GM21529 (cell line): Measurements from ENCODE around the gene CYP24A1.
"Not testable (repeated sequence)": the region's sequence is repeated elsewhere in the genome, so short reads cannot be mapped to it uniquely, and the experiment has no call there.

Experiments
- ATAC-seq: cut with Tn5 transposase; IDR thresholded peaks from one replicate; pipeline ENCODE4 v1.9.1; 2021; ENCODE audit not compliant: unreplicated experiment

CYP24A1 gene

DNA sequence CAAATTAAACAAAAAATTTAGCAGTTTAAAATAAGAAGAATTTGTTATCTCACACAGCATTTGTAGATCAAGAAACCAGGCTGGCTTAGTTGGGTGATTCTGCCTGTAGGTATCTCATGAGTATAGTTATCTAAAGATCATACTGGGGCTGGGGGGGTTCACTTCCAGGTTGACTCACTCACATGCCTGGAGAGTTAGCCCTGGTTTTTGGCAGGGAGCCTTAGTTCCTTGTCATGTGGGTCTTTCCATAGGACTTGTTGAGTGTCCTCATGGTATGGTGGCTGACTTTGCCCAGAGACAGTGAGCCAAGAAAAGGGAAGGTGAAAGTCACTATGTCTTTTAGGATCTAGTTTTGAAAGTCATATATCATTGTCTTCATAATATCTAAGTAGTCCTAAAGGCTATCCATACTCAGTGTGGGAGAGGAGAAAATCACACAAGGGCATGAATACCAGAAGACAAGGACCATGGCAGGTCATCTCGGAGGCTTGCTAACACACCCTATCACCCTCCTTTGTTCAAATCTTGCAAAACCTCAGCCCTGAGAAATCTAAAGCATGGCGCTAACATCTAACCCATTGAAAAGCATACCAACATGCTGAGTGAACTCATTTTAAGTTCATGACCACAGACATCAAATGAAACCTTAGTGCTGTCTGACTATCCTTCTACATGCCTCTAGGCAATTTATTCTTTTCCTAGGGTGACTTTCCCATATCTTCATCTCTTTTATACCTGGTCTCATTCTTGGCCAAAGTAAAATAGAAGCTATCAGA is 39.2 kb downstream of the CYP24A1 start:
- ATAC-seq: no peak

DNA sequence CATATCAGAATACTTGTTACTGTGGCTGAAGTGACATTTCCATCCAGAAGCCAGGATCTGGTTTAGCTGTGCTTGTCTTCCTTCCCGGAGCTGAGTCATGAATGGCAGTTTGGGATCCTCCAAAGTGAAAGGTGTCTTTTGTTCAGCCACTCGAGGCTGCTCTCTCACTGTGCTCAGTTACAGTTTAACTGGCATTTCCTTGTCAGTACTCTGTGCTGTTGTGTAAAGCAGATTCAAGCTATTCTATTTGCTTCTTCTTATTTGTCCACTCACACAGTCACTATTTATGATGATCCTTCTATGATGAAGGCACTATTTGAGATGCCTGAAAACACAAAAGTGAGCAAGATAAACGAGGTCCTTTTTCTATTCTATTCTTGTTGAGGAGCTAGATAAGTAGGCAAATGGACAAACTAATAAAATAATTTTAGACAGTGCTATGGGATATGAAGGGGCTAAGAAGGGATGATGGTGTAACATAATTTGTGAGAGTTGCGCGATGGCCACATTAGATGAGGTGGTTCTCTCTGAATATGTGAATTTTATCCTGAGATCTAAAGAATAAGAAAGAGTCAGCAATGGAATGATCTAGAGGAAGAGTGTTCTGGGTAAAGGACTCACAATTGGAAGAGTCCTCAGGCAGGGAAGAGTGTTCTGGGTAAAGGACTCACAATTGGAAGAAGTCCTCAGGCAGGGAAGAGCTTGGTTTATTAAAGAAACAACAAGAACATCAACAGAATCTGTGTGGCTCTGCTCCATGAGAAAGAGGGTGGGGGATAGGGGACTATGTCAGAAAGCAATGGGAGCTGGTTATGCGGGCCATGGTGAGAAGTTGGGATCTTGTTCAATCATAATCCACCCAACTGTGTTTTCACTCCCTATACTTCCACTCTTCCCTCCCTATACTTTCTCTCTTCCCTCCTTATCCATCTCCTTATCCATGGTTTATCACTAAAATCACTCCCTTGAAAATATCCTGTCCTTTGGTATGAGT is 40.1 kb downstream of the CYP24A1 start:
- no peak for ATAC-seq

DNA sequence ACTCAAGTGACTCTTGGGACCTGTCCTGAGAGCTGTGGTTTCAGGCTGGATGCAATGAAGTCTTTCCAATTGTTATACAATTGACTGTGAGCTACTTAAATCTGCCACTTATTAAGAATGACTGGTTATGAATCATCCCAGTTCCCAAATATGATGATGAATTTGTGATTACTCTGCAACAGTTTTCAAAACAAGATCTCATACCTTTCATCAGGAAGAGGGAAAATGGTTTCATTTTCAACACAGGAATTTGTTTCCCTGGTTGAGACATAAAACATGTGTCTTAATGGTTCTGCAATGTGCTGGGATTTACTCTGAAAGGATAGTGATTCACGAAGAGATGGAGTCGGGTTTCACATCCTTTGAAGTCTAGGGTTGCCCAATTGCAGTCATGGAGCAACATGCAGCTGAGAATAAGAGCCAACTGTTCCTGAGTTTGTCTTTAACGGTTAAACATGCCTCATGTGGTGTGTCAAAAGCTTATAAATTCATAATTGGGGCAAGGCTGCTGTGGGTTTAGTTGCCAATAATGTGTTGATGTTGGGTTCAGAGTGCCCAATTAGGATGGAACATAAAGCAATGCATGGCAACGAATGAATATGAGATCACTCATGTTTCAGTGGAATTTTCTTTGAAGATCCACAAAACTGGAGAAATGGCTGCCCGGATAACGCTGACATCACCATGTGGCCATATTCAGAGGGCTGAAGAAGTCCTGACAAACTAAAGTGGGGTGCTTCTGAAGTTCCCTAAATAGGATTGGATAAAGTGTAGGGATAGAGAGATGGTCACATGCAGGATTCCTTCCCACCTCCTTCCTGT is 41.0 kb downstream of the CYP24A1 start:
- ATAC-seq: no peak

DNA sequence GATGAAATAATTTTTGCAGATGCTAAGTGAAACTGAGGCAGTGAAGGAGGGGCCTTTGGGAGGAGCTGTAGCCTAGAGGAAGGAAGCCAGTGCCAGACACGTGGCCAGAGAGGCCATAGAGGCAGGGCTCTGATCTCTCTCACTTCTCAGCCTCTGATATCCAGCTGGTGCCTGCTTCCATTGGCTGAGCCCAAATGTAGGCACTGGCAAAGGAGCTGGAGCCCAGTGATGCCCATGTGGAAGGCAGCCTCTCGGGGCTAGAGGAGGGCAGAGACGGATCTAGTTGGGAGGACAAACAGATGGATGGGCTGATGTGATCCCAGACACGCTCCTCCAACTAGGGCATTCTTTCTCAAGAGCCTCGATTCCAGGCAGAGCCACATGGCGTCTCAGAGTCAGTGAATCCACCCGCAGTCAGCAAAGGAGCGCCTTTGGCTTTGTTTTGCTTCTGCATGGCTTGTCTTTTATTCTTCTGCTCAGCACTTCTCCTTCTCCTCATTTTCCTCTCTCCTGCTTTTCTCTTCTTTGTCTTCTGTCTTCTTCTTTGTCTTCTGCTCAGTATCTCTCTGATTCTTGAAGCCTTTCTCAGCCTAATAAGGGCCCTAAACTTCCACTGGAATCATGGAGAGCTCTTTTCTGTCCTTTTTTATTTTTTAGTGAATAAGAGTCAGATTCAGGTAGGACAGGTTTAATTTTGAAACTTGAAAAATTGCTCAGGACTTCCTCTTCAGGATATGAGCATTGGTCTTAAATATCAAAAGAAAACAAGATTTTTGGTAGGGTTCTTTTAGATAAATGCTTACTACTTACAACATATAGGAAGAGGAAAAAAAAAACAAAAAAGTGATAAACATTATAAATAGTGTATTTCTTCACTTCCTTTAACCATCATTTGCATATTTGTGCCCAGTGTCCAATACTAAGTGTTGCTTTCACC is 41.8 kb downstream of the CYP24A1 start:
- ATAC-seq: no peak

DNA sequence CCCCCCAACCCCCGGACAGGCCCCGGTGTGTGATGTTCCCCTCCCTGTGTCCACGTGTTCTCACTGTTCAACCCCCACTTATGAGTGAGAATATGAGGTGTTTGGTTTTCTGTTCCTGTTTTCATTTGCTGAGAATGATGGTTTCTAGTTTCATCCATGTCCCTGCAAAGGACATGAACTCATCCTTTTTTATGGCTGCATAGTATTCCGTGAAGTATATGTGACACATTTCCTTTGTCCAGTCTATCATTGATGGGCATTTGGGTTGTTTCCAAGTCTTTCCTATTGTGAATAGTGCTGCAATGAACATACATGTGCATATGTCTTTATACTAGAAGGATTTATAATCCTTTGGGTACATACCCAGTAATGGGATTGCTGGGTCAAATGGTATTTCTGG is 42.7 kb downstream of the CYP24A1 start:
- not testable (repeated sequence) for ATAC-seq

DNA sequence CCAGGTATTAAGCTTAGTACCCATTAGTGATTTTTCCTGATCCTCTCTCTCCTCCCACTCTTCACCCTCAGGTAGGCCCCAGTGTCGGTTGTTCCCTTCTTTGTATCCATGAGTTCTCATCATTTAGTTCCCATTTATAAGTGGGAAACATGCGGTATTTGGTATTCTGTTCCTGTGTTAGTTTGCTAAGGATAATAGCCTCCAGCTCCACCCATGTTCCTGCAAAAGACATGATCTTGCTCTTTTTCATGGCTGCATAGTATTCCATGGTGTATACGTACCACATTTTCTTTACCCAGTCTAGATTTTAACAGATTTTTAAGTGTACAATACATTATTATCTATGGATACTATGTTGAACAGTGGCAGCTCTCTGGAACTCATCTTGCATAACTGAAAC is 44.4 kb downstream of the CYP24A1 start:
- no peak for ATAC-seq

DNA sequence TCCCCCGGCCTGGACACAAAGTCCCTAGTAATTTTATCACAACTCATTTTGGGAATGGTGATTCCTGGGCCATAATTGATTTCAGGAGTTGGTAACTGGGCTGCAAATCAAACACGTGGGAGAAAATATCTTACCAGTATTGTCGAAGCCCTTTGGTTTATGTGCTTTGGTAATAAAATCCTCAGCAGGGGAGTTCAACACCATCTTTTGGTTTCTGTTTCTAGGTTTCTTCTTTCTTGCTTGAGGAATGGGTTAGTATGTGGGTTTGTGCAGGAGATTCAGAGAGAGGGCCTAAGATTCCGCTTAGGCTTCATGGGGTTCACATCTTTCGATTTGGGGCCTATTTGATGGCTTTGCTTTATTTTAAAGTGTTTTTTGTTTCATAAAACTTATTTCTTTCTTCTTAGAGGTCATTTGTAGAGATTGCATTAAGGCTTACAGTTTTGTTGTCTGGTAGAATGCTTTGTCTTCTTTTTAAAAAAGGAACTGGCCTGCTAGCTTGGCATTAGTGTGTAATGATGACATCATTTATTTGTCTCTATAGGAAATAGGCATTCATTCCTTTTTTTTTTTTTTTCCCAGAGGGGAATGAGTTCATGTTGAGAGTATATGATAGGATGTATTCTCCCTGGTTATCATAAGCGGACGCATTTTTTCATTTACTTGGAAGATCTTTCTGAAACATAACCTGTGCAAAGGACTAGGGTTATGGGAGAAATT is 45.8 kb downstream of the CYP24A1 start:
- ATAC-seq: no peak

DNA sequence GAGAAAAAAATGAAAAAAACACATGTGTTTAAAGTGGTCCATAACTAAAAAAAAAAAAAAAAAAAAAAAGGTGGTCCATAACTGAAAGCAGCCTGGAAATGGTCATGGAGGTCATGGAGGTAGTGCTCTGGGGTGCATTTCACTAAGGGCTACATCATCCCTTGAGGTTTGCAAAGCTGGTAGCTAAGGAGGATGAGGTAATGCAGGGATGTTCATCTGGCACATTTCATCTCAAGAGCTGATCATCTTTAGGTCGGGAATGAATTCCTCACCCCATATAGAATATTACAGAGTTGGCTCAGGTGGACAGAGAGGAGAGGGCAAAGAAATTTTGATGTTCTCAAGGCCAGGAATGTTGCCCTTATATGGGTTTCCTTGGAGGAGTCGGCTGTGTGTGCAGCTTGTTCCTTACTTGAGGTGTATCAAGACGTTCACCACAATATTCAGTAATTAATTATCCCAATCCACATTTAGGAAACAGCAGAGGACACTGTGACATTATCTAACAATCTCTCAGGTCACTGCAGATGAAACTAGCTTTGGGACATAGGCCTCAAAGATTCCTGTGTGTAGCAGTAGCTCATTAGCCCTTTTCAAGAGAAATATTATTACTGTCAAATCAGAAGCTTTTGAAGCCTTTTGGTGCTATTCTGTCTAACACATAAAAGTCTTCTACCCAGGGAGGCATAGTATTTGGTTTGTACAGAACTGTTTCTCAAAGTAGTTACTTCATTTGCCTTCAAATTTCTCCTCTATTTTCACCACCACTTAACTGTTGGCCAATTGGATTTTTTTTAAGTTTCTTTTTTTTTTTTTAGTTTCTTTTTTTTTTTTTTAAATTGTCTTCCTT is 46.8 kb downstream of the CYP24A1 start:
- ATAC-seq: no peak

DNA sequence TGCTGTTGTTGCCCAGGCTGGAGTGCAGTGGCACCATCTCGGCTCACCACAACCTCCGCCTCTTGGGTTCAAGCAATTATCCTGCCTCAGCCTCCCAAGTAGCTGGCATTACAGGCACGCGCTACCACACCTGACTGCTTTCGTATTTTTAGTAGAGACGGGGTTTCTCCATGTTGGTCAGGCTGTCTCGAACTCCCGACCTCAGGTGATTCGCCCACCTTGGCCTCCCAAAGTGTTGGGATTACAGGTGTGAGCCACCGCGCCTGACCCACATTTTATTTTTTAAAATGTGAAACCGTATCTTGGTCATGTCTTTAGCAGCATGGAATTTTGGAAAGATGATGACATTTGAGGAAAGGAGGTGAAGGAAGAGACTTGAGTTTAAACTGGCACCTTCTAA is 47.5 kb downstream of the CYP24A1 start:
- ATAC-seq: not testable (repeated sequence)

DNA sequence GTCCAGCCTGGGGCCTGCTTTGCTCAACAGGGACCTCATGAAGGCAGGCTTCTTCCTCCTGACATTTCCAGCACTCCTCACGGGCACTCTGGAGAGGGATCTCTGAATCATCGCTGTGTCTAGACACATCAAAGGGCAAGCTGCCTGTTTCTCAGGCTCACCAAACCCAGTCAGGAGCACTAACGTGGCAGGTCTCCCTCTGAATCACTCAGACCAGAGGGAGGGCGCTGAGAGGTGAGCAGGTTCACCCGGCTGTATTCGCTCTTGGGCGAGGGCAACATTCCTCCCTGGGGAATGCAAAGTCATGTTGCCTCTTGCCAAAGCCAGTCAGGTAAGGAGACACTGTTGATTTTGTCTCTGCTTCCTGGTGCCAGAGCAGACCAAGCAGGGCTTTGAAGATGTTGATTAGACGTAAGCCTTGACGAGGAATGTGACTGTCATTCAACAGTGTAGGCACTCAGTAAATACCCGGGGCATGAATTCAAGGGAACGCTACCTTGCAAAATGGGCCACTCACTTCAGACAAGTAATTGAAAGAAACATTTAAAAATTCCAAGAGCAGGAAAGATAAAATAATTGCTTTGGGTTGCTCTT is 50.1 kb downstream of the CYP24A1 start:
- no peak for ATAC-seq

DNA sequence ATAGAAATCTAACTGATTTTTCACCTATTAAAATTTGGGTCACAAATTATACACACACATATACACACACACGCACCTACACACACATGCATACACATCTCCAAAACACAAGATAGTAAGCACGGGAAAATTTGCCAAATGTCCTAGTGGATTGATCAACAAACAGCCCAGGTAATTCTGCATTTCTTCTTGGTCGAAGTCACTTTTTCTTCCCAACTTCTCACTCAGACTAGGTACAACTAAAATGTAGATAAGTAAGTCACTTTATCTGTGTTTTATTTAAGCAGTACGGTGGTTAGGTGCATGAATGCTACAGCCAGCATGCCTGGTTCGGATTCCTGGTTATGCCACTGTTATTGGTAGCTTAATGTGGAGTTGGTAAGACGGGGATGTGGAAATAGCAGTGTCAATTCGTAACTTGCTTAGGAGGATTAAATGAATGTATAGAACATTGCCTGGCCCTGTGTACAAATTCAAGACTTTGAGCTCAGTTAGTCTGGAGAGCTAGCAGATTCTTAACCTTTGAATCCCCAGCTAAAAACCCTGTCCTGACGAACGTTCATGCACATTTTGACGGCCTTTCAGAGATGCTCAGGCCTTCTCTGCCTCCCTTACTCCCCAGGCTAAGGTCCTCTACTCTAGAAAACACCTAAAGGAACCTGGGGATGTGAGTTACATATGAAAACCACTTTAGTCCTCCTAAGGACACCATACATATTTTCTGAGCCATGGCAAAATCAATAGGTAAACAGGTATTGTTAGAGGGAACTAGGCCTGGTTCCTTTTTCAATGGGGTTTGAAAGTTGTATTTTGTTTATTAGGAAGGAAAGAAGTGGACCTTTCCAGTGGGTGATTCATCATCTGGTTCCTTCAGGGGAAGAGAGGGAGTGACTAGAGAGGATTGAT is 50.9 kb downstream of the CYP24A1 start:
- ATAC-seq: no peak

DNA sequence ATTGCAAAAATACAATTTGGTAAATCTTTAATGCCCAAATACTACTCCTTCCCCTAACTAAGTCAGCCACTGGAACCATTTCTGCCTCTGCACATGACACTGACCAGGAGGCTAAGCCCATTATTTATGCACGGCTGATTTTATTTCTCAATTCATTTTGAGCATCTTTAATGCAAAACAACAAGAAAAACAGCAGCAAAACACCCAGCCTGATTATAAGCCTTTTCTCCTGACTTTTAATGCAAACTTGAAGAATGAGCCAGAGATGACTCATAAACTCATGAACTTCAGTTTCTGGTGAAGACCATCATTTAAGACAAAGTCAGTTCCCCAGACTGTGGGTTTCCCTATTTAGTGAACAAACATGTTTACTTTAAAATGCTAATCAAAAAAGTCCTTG is 51.6 kb downstream of the CYP24A1 start:
- ATAC-seq: peak; percentile 47

DNA sequence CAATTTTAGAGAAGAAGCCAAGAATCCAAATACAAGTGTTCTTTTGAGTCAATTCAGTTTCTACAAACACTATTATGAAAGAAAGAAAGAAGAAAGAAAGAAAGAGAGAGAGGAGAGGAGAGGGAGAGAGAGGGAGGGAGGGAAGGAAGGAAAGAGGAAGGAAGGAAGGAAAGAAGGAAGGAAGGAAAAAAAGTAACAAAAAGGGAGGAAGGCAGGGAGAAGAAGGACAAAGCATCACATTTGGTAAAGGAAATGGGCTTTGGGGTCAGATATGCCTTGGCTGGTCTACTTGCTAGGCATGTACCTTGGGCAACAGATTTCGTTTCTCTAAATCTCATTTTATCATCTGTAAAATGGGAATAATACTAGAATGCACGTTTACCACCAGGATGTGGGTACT is 54.0 kb downstream of the CYP24A1 start:
- no peak for ATAC-seq

DNA sequence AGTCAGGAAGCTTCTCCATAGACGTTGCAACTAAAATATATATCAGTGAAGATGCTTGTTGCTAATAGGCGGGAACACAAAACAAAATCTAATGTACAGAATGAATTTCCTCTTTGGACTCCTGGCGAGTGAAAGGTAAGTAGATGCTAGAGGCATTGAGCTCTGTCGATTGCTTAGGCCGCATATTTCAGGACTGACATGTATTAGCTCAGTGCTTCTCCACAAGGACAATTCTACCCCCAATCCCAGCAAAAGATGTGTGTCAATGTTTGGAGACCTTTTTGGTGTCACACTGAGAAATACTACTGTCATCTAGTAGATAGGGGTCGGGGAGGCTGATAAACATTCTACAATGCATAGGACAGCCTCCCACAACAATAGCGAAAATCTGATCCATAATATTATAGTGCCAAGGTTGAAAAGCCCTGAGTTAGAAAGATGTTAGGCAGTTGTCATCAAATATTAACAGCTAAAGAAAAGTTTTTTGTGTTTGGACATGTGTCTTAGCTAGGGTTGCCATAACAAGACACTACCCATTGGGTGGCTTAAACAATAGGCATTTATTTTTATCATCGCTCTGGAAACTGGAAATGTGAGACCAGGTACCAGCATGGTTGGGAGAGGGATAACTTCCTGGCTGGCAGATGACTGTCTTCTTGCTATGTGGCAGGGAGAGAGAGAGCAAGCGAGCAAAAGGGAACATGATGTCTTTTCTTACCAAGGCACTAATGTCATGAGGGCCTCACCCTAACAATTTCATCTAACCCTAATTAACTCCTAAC is 55.4 kb downstream of the CYP24A1 start:
- ATAC-seq: no peak

DNA sequence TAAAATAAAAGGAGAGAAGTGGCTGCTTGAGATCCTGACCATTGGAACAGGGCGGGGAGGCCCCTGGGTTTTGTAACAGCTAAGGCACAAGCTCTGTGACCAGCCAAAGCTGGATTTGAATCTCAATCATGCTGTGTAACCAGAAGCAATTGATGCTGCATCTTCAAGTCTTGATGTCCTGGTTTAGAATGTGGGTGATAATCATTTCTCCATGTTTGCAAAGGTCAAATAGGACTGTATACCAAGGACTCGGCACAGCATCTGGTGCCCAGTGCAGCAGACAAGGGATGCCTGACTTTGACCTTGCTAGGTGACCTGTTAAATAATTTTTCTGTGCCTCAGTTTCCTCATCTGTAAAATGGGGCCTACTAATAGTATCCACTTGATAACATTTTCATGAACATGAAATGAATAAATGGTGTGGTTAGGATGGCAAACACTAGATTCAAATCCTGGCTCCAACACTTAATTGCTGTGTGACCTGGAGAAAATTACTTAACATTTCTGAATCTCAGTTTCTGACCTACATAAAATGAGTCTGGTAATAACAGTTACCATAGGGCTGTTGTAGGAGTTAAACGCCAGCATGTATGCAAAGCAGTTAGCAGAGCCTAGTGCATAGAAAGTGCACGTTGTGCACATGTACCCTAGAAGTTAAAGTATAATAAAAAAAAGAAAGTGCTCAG is 57.1 kb downstream of the CYP24A1 start:
- ATAC-seq: no peak
